ENCODE results near the gene C10orf105. TPM values are rescaled to one million over a fixed set of nuclear protein-coding genes. Genes with fewer than 3 reads are reported as not detected.

Gene C10orf105
- total and polyA plus RNA-seq, 11 donors = 0.03 to 0.57 (median 0.08) TPM; not detected in 6

DNA sequence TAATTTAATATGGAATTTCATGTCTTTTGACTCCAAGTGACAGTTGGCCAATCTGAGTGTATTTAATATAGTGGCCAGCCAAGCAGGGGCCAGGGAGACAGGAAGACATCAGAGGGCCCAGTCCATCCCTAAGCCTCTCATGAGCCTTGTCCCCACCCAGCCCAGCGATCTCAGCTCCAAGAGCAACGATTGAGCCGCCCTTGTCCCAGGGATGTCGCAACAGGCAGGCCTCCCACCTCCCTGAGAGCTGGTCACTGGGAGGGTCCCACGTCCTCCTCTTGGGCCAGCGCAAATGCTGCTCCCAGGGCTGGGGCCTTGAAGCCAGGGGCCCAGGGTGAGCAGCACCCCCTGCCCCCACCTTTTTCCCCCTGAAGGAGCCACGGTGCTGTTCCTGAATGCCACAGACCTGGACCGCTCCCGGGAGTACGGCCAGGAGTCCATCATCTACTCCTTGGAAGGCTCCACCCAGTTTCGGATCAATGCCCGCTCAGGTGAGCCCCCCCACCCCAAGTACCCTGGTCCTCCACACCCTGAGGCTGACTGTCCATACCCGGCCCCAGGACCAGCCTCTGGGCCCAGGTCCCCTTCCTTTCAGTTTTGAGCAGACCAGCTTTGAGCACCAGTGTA is 29.4 kb downstream of the C10orf105 start:
- no peaks in the 10 kb centered on the region for H3K36me3 ChIP-seq
- intact Hi-C loops (cut with DNase I) = no loop called here
- WGBS, 4 donors = 88 to 91% (median 90%) methylated on average over 9 to 13 of the region's 13 CpGs
- TF ChIP-seq POLR2A (IDR thresholded peaks at IDR 0.05) = no peak
- TF ChIP-seq, protein P1, sequence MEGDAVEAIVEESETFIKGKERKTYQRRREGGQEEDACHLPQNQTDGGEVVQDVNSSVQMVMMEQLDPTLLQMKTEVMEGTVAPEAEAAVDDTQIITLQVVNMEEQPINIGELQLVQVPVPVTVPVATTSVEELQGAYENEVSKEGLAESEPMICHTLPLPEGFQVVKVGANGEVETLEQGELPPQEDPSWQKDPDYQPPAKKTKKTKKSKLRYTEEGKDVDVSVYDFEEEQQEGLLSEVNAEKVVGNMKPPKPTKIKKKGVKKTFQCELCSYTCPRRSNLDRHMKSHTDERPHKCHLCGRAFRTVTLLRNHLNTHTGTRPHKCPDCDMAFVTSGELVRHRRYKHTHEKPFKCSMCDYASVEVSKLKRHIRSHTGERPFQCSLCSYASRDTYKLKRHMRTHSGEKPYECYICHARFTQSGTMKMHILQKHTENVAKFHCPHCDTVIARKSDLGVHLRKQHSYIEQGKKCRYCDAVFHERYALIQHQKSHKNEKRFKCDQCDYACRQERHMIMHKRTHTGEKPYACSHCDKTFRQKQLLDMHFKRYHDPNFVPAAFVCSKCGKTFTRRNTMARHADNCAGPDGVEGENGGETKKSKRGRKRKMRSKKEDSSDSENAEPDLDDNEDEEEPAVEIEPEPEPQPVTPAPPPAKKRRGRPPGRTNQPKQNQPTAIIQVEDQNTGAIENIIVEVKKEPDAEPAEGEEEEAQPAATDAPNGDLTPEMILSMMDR (IDR thresholded peaks at IDR 0.05) = no peak
- peaks cover 0 to 10% (median 0%) of the 10 kb centered on the region in 12 donors for H3K9me3 ChIP-seq
- ATAC-seq = no peak
- DNase-seq = no peak
- no peak overlapping the region for H3K27ac ChIP-seq
- no peak overlapping the region for H3K4me3 ChIP-seq
- H3K4me1 ChIP-seq = peaks cover 5 to 51% (median 30%) of the 10 kb centered on the region in 12 donors
- H3K27me3 ChIP-seq = no peaks in the 10 kb centered on the region

DNA sequence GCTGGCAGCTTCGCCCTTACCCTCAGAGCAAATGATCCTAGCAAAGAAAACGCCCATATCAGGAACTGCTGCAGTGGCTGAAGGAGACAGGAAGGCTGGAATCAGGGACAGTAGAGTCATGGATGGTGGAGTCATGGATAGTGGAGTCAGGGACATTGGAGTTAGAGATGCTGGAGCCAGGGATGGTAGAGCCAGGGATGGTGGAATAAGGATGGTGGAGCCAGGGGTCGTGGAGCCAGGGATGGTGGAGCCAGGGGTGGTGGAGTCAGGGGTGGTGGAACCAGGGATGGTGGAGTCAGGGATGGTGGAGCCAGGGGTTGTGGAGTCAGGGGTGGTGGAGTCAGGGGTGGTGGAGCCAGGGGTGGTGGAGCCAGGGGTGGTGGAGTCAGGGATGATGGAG is 31.3 kb downstream of the C10orf105 start:
- H3K27ac ChIP-seq = no peak overlapping the region
- H3K36me3 ChIP-seq = no peaks in the 10 kb centered on the region
- 90 to 98% (median 96%) methylated on average over 3 of the region's 3 CpGs for WGBS, 4 donors
- intact Hi-C loops (cut with DNase I) = no loop called here
- TF ChIP-seq POLR2A (IDR thresholded peaks at IDR 0.05) = no peak
- TF ChIP-seq, protein P1 (IDR thresholded peaks at IDR 0.05) = no peak
- DNase-seq (no peak), ATAC-seq (no peak)
- H3K4me3 ChIP-seq = no peak overlapping the region
- peaks cover 3 to 51% (median 19%) of the 10 kb centered on the region in 12 donors for H3K4me1 ChIP-seq
- peaks cover 0 to 10% (median 0%) of the 10 kb centered on the region in 12 donors for H3K9me3 ChIP-seq
- no peaks in the 10 kb centered on the region for H3K27me3 ChIP-seq

DNA sequence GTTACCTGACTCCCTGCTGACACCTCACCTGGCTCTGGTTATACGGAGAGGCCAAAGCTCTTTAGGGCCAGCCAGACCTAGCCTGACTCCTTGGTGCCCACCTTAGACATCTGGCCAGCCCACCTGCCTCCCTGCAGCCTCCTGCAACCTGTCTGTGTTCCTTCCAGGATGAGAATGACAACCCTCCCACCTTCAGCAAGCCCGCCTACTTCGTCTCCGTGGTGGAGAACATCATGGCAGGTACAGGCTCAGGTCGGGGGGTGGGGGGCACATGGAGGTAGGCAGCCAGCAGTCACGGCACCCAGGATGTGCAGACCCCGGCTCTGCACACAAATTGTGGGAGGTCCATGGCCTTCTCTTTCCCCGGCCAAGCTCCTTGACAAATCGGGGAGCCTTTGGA is 32.1 kb downstream of the C10orf105 start:
- TF ChIP-seq, protein P1 (IDR thresholded peaks at IDR 0.05) = no peak
- TF ChIP-seq POLR2A (IDR thresholded peaks at IDR 0.05) = no peak
- WGBS, 4 donors = 81 to 89% (median 87%) methylated on average over 9 of the region's 9 CpGs
- intact Hi-C loops (cut with DNase I) = no loop called here
- Histone ChIP-seq H3K9me3 (peaks cover 0 to 10% (median 0%) of the 10 kb centered on the region in 12 donors), H3K36me3 (no peaks in the 10 kb centered on the region), H3K27me3 (no peaks in the 10 kb centered on the region), H3K27ac (no peak overlapping the region), H3K4me3 (no peak overlapping the region), H3K4me1 (peaks cover 0 to 51% (median 17%) of the 10 kb centered on the region in 12 donors)
- ATAC-seq (no peak), DNase-seq (no peak)

DNA sequence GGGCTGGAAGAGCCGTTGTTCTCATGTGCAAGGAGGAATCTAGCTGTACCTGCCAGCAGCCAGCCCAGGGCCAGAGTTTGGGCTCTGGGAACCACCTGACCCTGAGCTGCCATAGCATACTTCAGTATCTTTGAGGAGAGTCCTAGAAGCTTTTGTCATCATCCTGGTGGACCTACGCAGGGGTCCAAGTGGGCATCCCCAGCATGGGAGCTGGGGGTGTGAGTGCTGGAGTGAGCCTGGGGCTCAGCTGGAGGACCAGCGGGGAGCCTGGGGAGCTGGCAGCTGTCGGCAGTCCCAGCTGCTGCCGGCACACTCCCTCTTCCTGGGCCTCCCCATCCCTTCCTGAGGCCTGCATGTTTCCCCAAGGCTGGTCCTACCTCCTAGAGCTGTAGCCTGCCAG is 32.5 kb downstream of the C10orf105 start:
- TF ChIP-seq POLR2A (IDR thresholded peaks at IDR 0.05) = no peak
- TF ChIP-seq, protein P1 (IDR thresholded peaks at IDR 0.05) = no peak
- ATAC-seq (no peak), DNase-seq (no peak)
- Histone ChIP-seq H3K27me3 (no peaks in the 10 kb centered on the region), H3K9me3 (peaks cover 0 to 10% (median 0%) of the 10 kb centered on the region in 12 donors), H3K36me3 (no peaks in the 10 kb centered on the region), H3K27ac (peak overlapping the region in 4 of 12 donors; percentile 1 to 56 (median 19)), H3K4me3 (no peak overlapping the region), H3K4me1 (peaks cover 0 to 49% (median 17%) of the 10 kb centered on the region in 12 donors)
- intact Hi-C loops (cut with DNase I) = no loop called here
- WGBS, 4 donors = 0 to 63% (median 50%) methylated on average over 1 to 5 of the region's 5 CpGs

All from heart left ventricle (tissue), 16 donors.